ENCODE data around the gene COG8. TPM values are rescaled to one million over a fixed set of nuclear protein-coding genes. Genes with fewer than 3 reads are reported as not detected.

Gene COG8
- total RNA-seq, 4 donors from 2014 or later = 27.9 to 40.1 (median 37.5) TPM

DNA sequence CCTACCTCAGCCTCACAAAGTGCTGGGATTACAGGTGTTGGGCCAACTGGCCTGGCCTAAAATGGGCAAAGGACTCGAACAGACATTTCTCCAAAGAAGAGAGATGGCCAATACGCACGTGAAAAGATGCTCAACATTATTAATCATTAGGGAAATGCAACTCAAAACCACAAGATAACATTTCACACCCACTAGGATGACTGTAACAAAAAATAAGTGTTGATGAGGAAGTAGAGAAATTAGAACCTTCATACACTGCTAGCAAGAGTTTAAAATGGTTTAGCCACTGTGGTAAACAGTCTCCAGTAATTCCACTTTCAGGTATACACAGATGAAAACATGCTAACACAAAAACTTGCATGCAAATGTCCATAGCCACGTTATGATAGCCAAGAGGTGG, 6.6 kb upstream of the COG8 start:
- TF ChIP-seq CTCF (IDR thresholded peaks at IDR 0.05; ENCODE audit: low read depth) = no peak

DNA sequence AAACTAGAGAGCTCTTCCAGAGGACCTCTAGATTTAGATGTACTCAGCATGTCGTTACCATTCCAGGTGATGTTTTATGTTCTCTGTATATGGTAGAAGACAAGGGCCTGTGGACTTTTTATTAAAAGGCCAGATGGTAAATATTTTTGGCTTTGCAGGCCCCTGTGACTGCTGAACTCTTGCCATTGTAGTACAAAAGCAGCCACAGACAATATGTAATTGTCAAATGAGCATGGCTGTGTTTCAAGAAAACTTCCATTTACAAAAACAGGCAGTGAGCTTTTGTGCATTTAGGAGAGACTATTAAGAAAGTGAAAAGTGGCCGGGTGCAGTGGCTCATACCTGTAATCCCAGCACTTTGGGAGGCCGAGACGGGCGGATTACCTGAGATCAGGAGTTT, 4.8 kb upstream of the COG8 start:
- no peak for TF ChIP-seq CTCF (IDR thresholded peaks at IDR 0.05; ENCODE audit: low read depth)

GRCh38 chr16:69340095-69340644, 806 bp upstream of the COG8 start:
- TF ChIP-seq CTCF (IDR thresholded peaks at IDR 0.05; ENCODE audit: low read depth) = no peak

DNA sequence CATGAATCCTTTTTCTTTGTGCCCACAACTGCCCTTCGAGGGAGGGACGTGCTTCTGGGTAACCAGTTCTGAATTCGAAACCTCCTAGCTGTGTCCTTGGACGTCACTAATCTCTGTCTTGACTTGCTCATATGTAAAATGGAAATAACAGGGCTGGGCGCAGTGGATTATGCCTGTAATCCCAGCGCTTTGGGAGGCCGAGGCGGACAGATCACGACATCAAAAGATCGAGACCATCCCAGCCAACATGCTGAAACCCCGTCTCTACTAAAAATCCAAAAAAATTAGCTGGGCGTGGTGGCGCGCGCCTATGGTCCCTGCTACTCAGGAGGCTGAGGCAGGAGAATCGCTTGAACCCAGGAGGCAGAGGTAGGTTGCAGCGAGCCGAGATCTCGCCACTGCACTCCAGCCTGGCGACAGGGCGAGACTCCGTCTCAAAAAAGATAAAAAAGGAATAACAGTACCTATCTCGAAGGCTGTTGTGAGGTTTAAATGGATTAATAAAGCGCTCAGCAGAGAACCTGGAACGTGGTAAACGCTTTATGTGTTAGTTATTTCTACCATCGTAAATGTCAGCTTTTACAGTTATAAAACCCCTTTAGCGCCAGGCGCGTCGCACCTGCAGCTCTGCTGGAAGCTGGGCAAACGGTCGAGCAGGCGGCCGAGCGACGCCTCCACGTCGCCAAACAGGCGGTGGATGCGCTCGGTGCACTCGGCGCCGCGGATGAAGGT, 641 bp downstream of the COG8 start:
- no peak for TF ChIP-seq CTCF (IDR thresholded peaks at IDR 0.05; ENCODE audit: low read depth)

DNA sequence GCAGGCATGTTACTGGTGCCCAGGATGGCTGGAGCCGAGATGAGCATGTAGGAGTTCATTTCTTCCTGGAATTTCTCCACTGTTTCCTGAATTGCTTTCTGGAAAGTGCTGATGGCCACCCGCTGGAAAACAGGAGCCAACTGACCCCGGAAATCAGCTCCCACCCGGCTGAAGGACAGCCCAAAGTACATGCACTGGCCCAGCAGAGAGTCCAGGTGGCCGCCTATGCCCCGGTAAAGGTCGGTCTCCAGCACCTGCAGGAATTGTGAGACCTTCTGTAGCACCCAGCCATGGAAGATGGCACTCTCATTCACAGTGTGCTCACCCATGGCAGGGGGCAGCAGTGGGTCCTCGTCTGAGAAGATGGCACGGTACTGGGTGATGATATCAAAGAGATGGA, 4.7 kb downstream of the COG8 start:
- no peak for TF ChIP-seq CTCF (IDR thresholded peaks at IDR 0.05; ENCODE audit: low read depth)

DNA sequence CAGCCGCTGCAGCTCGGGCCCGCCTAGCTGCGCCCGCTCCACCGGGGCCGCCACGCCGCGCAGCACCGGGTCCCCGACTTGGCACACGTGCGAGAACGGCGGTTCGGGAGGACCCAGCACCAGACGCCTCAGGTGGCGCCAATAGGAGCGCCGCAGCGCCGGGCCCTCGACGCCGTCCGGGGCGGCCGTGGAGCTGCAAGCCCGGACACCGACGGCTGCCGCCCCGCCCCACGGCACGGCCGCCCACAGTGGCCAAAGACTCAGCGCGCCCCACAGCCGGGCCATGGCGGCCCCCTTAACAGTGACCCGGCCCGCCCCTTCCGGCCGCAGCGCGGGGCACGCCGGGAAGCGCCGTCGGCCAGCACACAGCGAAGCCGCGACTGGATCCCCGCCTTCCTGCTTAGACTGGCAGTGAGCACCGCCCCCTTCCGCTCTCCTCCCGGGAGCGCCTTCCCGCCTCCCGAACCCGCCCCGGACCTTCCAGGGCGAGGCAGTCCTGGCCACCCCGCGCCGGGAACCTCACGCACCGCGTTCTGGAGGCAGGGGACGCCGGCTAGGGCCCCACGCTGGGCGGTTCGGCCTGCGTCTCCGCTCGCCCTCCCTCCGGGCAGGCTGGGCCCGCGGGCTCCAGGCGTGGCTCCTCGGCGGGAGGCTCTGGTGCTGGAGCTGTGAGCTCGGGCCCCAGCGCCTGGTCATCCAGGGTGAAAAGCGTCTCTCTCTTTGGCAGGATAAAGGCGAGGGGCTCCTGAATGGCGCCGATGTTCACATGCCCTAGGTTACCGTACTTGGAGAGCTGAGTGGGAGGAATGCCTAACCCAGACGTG, 8.9 kb downstream of the COG8 start, which contains the start of gene PDF:
Gene PDF (minus strand): TSS at position 303 of the 824 bp plus-strand sequence. CDS start 18 bp downstream, at position 285.
- no peak for TF ChIP-seq CTCF (IDR thresholded peaks at IDR 0.05; ENCODE audit: low read depth)

Data from subcutaneous adipose tissue (tissue), 4 donors.